T-helper 2 cell treated with Interferon-gamma antibody and Interleukin-4, amounts not matched to agents 5 μg/mL and 100 μg/mL, for 36 hours (primary cell): ENCODE measurements around the gene TRIM33.
"Not testable (repeated sequence)": the region's sequence is repeated elsewhere in the genome, so short reads cannot be mapped to it uniquely, and the experiment has no call there.

Experiments used
- DNase-seq: peaks from one replicate; pipeline ENCODE4 v3.0.0; 2021; ENCODE audit warnings: low spot score
- H3K27ac Mint-ChIP-seq: one replicate; pipeline ENCODE4 v1.8.0; 2021; ENCODE audit warnings: mild to moderate bottlenecking, mixed read lengths
- H3K27me3 Mint-ChIP-seq: one replicate; pipeline ENCODE4 v1.8.0; 2021; ENCODE audit warnings: low read depth, mixed read lengths
- H3K36me3 Mint-ChIP-seq: one replicate; pipeline ENCODE4 v1.8.0; 2021; ENCODE audit warnings: low read depth, mixed read lengths
- H3K4me1 Mint-ChIP-seq: one replicate; pipeline ENCODE4 v1.8.0; 2021; ENCODE audit warnings: low read depth, mixed read lengths
- H3K4me3 Mint-ChIP-seq: one replicate; pipeline ENCODE4 v1.8.0; 2022; ENCODE audit warnings: mild to moderate bottlenecking, moderate library complexity, mixed read lengths
- H3K9me3 Mint-ChIP-seq: one replicate; pipeline ENCODE4 v1.8.0; 2021; ENCODE audit warnings: mixed read lengths

TRIM33 gene

DNA sequence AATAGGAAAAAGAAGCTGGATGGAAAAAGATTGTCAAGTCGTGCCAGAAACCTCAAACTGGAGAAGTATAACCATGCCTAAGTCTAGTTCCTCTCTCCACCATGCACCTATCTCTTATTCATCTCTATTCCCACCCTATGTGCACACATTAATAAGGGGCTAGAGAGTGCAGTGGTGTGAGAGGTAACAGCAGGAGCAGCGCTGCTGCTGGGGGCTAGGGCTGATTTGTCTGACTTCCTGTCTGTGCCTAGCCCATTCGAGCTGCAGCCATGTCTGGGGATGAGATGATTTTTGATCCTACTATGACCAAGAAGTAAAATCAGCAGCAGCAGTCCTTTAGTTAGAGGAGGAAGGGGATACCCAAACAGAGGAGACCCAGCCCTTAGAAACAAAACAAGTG lies 43.0 kb downstream of the TRIM33 start:
- Mint-ChIP-seq H3K27ac (peak overlapping the region; percentile 62), H3K4me3 (peak overlapping the region; percentile 13), H3K36me3 (peaks cover 2% of the 10 kb centered on the region), H3K4me1 (peaks cover 41% of the 10 kb centered on the region), H3K9me3 (no peaks in the 10 kb centered on the region), H3K27me3 (no peaks in the 10 kb centered on the region)
- DNase-seq = no peak

DNA sequence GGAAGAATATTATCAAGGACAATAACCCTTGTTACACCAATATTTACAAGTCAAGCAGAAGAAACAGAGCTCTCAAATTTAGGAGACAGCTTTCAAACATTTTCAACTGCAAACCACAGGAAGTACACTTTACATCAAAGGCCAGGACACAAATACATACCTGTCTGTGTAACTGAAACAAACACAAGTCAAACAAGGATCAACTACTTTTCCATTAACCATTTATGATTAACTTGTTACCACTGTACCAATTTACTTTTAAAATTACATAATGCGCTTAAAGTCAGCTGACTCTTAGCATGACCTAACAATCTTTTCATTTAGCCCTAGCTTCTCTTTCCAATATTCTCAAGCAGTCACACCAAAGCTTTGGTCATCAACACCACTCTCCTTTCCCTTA lies 43.5 kb downstream of the TRIM33 start:
- DNase-seq = no peak
- Mint-ChIP-seq H3K4me3 (peak overlapping the region; percentile 13), H3K27ac (peak overlapping the region; percentile 46), H3K9me3 (no peaks in the 10 kb centered on the region), H3K27me3 (no peaks in the 10 kb centered on the region), H3K4me1 (peaks cover 39% of the 10 kb centered on the region), H3K36me3 (peaks cover 2% of the 10 kb centered on the region)

DNA sequence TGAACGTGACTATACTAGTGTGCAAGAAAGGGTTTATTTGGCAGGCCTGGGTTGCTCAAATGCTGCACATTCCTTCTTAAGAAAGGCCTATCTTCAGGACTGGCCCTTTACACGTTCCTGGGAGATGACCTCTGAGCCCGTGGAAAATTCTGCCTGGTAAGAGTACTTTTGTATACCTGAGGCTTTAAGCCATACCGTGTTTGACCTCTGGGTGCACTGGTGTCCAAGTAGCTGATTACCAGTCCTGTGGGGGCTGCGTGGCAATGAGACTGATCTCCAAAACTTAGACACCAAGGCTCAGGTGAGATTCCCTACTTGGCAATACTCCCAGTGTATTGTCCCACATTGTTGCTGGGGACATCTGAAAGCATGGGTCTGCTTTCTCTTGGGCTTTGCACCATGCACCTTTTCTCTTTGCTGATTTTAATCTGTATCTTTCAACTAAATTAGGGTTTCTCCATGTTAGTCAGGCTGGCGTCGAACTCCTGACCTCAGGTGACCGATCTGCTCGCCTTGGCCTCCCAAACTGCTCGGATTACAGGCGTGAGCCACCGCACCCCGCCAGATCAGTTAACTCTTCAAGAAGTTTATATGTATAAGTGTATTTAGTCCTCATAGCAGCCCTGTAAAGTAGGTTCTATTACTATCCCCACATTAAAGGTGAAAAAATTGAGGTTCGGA lies 44.5 kb downstream of the TRIM33 start:
- no peak overlapping the region for H3K27ac Mint-ChIP-seq

DNA sequence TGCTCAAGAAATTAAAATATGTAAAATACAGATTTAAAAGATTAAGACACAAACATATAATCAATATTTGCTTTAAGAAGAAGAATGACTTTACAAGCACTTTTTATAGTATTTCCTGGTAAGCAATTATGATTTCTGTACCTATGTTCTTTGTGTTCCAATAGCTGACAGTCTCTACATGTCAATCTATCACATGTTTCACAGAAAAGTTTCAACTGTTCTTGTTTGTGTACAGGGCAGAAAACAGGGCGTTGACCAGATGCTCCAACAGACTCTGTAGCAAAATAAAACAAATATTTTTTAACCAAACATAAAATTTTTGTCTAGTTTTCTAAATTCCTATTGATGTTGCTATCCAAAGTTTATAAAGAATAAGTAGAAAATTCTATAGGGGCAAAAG lies 48.0 kb downstream of the TRIM33 start:
- Mint-ChIP-seq H3K4me1 (peaks cover 34% of the 10 kb centered on the region), H3K36me3 (peaks cover 38% of the 10 kb centered on the region), H3K27ac (no peak overlapping the region)

More for the DNA sequence above, 44.5 kb downstream of the TRIM33 start:
- peaks cover 8% of the 10 kb centered on the region for H3K36me3 Mint-ChIP-seq
- H3K4me3 Mint-ChIP-seq = no peak overlapping the region
- H3K27me3 Mint-ChIP-seq = no peaks in the 10 kb centered on the region
- DNase-seq = no peak
- H3K9me3 Mint-ChIP-seq = no peaks in the 10 kb centered on the region
- H3K4me1 Mint-ChIP-seq = peaks cover 38% of the 10 kb centered on the region

DNA sequence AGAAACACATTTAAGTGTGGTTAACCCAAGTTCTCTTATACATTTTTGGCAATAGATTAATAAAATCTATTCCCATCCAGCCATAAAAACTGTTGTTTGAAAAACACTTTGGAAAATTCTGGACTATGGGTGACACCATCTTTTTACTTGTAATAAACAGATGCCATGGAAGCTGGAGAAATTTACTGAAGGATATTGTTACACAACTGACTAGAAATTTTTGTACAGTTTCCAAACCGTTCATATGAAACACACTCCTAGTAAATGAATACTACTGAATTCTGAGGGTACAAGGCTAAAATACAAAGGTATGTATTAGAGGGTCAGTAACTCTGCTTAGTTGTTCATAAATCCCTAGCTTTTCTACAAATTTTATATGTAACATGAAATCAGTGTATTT lies 48.7 kb downstream of the TRIM33 start:
- Mint-ChIP-seq H3K4me3 (no peak overlapping the region), H3K36me3 (peaks cover 39% of the 10 kb centered on the region), H3K27ac (no peak overlapping the region), H3K27me3 (no peaks in the 10 kb centered on the region), H3K9me3 (peaks cover 18% of the 10 kb centered on the region), H3K4me1 (peaks cover 29% of the 10 kb centered on the region)
- no peak for DNase-seq

More for the DNA sequence above, 48.0 kb downstream of the TRIM33 start:
- Mint-ChIP-seq H3K9me3 (peaks cover 18% of the 10 kb centered on the region), H3K27me3 (no peaks in the 10 kb centered on the region), H3K4me3 (no peak overlapping the region)
- DNase-seq = no peak

DNA sequence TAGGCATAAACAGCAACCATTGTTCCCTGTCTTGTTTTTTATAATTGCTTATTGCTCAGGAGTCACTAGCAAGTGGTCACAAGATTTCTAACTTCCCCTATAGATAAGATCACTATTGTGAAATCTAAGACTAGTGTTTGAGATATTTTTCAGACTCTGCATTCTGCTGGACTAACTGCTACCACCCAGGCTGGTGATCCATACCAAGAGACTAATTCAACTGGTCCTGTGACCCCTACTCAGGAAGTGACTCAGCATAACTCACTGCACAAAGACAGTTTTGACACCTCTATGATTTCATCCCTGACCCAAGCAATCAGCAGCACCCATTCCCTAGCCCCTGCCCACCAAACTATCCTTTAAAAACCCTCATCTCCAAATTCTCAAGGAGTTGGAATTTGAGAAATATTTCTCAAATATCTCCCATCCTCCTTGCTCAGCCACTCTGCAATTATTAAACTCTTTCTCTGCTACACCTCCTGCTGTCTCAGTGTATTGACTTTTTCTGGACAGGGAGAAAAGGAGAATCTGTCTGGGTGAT lies 52.7 kb downstream of the TRIM33 start:
- Mint-ChIP-seq H3K27ac (peak overlapping the region; percentile 32), H3K36me3 (peaks cover 69% of the 10 kb centered on the region), H3K4me3 (no peak overlapping the region), H3K27me3 (no peaks in the 10 kb centered on the region), H3K9me3 (peaks cover 18% of the 10 kb centered on the region), H3K4me1 (peaks cover 16% of the 10 kb centered on the region)
- peak; percentile 23 for DNase-seq

DNA sequence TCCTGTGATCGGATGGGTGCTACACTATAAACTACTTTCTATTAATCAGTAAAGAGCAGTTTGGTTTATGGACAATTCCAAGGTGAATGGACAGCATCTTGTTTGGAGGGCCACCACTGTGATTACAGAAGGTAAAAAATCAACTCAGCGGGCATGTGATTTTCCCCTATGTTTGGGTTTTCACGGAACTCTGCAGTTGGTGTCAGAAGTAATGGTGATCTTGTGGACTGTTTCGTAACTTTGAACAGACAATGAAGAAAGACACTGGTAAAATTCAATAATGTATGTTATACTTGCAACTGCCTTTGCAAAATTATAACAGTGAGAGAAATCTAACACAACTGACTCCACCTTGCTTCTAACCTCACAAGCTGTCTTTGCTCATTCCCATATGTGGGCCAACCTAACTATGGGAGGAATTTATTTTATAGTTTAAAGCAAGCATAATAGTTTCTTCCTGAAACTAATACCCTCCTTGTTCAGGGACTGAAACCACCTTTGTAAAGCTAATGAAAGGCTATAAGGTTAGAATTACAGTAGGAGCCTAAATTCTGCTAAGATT lies 53.2 kb downstream of the TRIM33 start:
- peaks cover 73% of the 10 kb centered on the region for H3K36me3 Mint-ChIP-seq
- H3K27ac Mint-ChIP-seq = peak overlapping the region; percentile 32
- peaks cover 16% of the 10 kb centered on the region for H3K4me1 Mint-ChIP-seq
- H3K9me3 Mint-ChIP-seq = peaks cover 18% of the 10 kb centered on the region
- H3K27me3 Mint-ChIP-seq = no peaks in the 10 kb centered on the region
- no peak overlapping the region for H3K4me3 Mint-ChIP-seq
- DNase-seq = no peak

DNA sequence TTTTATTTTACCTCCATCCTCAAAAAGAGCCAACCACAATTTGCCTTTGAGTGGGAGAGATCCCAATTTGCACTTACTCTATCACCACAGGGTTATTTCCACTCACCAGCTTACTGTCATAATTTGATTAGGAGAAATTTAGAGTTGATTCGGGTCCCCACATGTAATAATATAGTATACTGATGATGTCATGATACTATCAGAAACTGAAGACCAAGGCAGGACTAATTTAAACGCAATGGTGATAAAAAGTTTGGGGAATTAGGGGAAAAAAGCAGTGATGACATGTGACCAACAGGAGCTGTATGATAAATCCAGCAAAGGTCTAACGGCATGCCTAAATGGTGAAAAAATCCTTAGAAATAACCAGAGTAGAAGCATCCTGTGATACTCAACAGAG lies 54.4 kb downstream of the TRIM33 start:
- Mint-ChIP-seq H3K27ac (no peak overlapping the region), H3K4me3 (no peak overlapping the region), H3K4me1 (peaks cover 16% of the 10 kb centered on the region), H3K27me3 (no peaks in the 10 kb centered on the region), H3K36me3 (peaks cover 72% of the 10 kb centered on the region), H3K9me3 (peaks cover 18% of the 10 kb centered on the region)
- no peak for DNase-seq

DNA sequence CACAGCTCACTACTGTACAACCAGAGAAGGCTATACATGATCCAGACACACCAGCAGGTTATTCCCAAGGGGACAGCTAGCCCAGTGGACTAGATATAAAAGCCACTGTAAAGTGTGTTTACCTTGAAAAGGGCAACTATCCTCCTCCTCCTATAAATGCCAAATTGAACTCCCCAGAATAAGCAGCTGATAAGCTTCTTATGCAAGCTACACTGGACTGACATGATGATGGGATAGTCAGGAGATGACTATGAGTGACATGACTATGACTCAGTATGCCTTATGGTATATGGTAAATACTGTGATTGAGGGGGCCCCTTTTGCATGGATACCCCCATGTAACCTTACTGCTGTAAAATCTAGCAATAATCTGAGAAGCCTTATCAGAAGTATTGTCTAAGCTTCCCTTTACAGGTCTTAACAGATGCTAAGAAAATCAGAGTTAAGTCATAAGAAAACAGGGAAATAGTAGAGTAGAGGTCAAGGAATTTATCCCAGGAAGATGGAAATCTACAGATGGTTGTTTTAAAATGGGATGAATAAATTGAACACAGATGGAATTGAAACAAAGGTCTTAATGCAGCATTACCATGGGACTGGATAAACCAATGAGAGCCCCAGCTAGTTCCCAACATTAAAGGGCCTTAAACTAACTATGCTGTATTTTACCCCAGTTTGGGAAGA lies 55.8 kb downstream of the TRIM33 start:
- H3K4me1 Mint-ChIP-seq = peaks cover 16% of the 10 kb centered on the region
- H3K27me3 Mint-ChIP-seq = no peaks in the 10 kb centered on the region
- H3K36me3 Mint-ChIP-seq = peaks cover 74% of the 10 kb centered on the region
- peaks cover 18% of the 10 kb centered on the region for H3K9me3 Mint-ChIP-seq
- DNase-seq = no peak
- no peak overlapping the region for H3K4me3 Mint-ChIP-seq
- H3K27ac Mint-ChIP-seq = no peak overlapping the region

DNA sequence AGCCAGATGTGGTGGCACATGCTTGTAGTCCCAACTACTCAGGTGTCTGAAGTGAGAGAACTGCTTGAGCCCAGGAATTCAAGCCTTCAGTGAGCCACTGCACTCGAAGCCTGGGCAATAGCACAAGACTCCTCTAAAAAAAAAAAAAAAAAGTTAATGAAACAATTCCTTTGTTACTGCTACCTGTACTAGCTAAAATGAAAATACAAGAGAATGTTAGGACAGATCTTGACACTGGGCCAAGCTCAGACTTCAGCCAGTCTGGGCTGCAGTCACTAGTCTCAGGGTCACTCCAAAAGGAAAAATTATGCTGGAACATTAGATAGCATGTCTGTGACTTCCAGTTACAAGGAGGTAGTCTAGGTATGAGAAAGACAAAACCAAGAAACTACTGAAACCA lies 56.5 kb downstream of the TRIM33 start:
- H3K27ac Mint-ChIP-seq = no peak overlapping the region
- H3K4me3 Mint-ChIP-seq = no peak overlapping the region
- H3K27me3 Mint-ChIP-seq = no peaks in the 10 kb centered on the region
- H3K4me1 Mint-ChIP-seq = peaks cover 16% of the 10 kb centered on the region
- H3K36me3 Mint-ChIP-seq = peaks cover 71% of the 10 kb centered on the region
- no peak for DNase-seq
- peaks cover 11% of the 10 kb centered on the region for H3K9me3 Mint-ChIP-seq

DNA sequence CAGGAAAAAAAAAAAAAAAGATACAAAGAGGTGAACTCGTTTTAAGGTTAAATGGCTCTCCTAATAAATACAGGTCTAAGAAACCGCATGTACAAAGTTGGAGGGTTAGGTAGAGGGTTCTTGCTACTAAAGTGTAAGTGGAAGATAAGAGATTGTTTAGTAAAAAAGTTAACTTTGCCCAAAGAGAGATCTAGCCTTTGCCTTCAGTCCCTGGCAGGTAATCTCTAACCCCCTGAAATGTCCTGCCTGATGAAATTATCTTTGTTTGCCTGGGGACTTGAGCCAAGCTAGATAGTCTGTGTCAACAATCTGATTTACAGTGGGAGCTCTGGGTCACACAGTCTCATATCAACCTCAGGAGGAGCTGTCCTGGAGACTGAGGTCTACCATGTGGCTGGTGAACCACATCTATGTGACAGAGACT lies 57.6 kb downstream of the TRIM33 start:
- Mint-ChIP-seq H3K9me3 (peaks cover 3% of the 10 kb centered on the region), H3K4me3 (no peak overlapping the region), H3K36me3 (peaks cover 60% of the 10 kb centered on the region), H3K27ac (no peak overlapping the region), H3K4me1 (peaks cover 11% of the 10 kb centered on the region), H3K27me3 (no peaks in the 10 kb centered on the region)
- no peak for DNase-seq

DNA sequence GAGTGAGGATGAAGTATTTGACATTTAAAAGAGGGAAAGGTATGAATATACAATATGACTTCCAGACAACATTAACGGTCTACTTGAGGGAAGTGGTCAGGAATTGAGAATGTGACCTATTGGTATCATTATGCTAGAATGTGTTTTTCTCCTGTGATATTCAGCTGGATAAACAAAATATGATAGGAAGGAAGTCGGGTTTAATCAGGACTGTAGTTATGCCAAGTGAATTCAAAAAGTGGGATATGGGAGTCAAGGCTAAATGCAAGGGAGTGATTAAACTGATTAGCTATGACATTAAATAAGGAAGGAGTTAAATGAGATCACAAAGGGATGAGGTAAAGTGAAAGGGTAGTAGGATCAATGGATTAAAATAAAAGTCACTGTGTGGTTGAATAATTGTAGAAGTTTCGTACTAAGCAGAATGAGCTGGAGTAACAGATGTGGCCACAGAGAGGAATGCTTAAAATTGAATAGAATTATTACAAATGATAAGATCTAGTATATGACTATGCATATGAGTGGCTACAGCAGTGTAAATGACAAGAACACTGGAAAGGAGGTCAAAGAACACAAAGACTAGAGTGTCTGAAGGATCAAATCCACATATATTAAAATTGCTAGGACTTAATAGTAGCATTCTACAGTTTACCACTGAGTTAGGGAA lies 62.5 kb downstream of the TRIM33 start:
- peaks cover 41% of the 10 kb centered on the region for H3K36me3 Mint-ChIP-seq
- no peak overlapping the region for H3K4me3 Mint-ChIP-seq
- H3K27ac Mint-ChIP-seq = no peak overlapping the region
- H3K9me3 Mint-ChIP-seq = no peaks in the 10 kb centered on the region
- DNase-seq = no peak
- H3K27me3 Mint-ChIP-seq = no peaks in the 10 kb centered on the region
- peaks cover 14% of the 10 kb centered on the region for H3K4me1 Mint-ChIP-seq

DNA sequence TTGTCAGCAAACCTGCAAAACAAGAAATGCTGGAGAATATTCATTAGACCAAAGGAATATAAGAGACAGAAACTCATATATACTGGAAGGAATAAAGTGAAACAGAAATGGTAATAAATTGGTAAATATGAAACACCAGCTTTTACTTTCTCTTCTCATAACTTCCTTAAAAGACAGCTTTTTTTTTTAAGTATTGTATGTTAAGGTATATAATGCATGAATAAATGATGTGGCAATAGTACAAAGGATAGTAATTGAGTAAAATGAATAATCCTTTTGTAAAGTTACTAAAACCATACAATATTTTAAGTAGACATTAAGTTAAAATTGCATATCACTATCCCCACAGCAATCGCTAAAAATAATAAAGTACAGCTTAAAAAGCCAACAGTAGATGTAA lies 64.8 kb downstream of the TRIM33 start:
- peak overlapping the region; percentile 46 for H3K27ac Mint-ChIP-seq
- H3K4me1 Mint-ChIP-seq = peaks cover 14% of the 10 kb centered on the region
- H3K27me3 Mint-ChIP-seq = no peaks in the 10 kb centered on the region
- no peaks in the 10 kb centered on the region for H3K9me3 Mint-ChIP-seq
- no peak for DNase-seq
- no peak overlapping the region for H3K4me3 Mint-ChIP-seq
- peaks cover 34% of the 10 kb centered on the region for H3K36me3 Mint-ChIP-seq

DNA sequence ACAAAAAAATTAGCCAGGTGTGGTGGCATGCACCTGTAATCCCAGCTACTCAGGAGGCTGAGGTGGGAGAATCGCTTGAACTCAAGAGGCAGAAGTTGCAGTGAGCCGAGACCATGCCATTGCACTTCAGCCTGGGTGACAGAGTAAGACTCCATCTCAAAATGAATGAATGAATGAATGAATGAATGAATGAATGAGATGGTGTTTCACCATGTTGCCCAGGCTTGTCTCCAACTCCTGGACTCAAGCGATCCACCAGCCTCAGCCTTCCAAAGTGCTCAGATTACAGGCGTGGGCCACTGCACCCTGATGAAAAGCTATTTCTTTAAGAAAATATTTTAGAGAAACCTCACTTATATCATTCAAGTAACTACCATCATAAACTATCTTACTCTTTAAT lies 67.8 kb downstream of the TRIM33 start:
- not testable (repeated sequence) for H3K27me3 Mint-ChIP-seq, H3K27ac Mint-ChIP-seq, DNase-seq, H3K9me3 Mint-ChIP-seq, H3K4me3 Mint-ChIP-seq
- peaks cover 16% of the 10 kb centered on the region for H3K4me1 Mint-ChIP-seq
- peaks cover 41% of the 10 kb centered on the region for H3K36me3 Mint-ChIP-seq
